ENCODE data around the gene SHISA6.

- TF ChIP-seq, protein P1, sequence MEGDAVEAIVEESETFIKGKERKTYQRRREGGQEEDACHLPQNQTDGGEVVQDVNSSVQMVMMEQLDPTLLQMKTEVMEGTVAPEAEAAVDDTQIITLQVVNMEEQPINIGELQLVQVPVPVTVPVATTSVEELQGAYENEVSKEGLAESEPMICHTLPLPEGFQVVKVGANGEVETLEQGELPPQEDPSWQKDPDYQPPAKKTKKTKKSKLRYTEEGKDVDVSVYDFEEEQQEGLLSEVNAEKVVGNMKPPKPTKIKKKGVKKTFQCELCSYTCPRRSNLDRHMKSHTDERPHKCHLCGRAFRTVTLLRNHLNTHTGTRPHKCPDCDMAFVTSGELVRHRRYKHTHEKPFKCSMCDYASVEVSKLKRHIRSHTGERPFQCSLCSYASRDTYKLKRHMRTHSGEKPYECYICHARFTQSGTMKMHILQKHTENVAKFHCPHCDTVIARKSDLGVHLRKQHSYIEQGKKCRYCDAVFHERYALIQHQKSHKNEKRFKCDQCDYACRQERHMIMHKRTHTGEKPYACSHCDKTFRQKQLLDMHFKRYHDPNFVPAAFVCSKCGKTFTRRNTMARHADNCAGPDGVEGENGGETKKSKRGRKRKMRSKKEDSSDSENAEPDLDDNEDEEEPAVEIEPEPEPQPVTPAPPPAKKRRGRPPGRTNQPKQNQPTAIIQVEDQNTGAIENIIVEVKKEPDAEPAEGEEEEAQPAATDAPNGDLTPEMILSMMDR (IDR thresholded peaks at IDR 0.05), result no peak
- no peak for TF ChIP-seq POLR2A (IDR thresholded peaks at IDR 0.05)
Measured at GRCh38 chr17:11559601-11560000, 318.6 kb downstream of the SHISA6 start.
